ENCODE results near the gene NELFB. TPM values are rescaled to one million over a fixed set of nuclear protein-coding genes. Genes with fewer than 3 reads are reported as not detected.

The NELFB gene
- total RNA-seq, 1 experiment from 2014 or later, result 71.7 TPM

- no peaks in the 10 kb centered on the region; the same call in 1 of the 2 replicates for H3K27me3 Mint-ChIP-seq (ENCODE audit: low read depth)
- no peak within 1 kb of the TSS for H3K23ac ChIP-seq (ENCODE audit: insufficient read length, low read depth, low read length)
- no peaks in the 10 kb centered on the region for H3K79me2 ChIP-seq (ENCODE audit: insufficient read depth, low read length)
- H3K9me3 ChIP-seq (ENCODE audit: control insufficient read depth, low read depth, low read length), result no peaks in the 10 kb centered on the region
- peak within 1 kb of the TSS; percentile 75 for H3K4me2 ChIP-seq (ENCODE audit: insufficient read depth, insufficient read length, low read length)
- peak within 1 kb of the TSS; percentile 64 for H3K9ac ChIP-seq (ENCODE audit: extremely low read depth, insufficient read length, low read length)
- no peak within 1 kb of the TSS; a peak in 1 of 7 replicates for H3K27ac Mint-ChIP-seq
- H3K4me1 ChIP-seq (ENCODE audit: insufficient read depth, low read length), result no peaks in the 10 kb centered on the region
- H3T11ph ChIP-seq (ENCODE audit: low read length), result no peak within 1 kb of the TSS
- no peak within 1 kb of the TSS for H2BK15ac ChIP-seq (ENCODE audit: low read depth, low read length)
- no peaks in the 10 kb centered on the region for H3K27me3 ChIP-seq (ENCODE audit: insufficient read depth, low read length)
- peaks cover 18% of the 10 kb centered on the region for H3K23me2 ChIP-seq (ENCODE audit: insufficient read length, low read depth, low read length, poor library complexity, severe bottlenecking)
- no peak within 1 kb of the TSS for H2BK5ac ChIP-seq (ENCODE audit: insufficient read length, low read length)
- no peak for DNase-seq
- no peak within 1 kb of the TSS for H3K4ac ChIP-seq (ENCODE audit: low read depth, low read length)
- no peaks in the 10 kb centered on the region for H3K36me3 Mint-ChIP-seq (ENCODE audit: insufficient read depth in 1 of 3, low read depth in 3 of 3)
- H3K14ac ChIP-seq (ENCODE audit: insufficient read depth, low read length), result no peak within 1 kb of the TSS
- H3K9me3 Mint-ChIP-seq, result no peaks in the 10 kb centered on the region
- H3K79me1 ChIP-seq (ENCODE audit: insufficient read depth, low read depth, low read length, poor library complexity, severe bottlenecking), result no peaks in the 10 kb centered on the region
- H2BK120ac ChIP-seq (ENCODE audit: low read depth, low read length, poor library complexity, severe bottlenecking), result no peak within 1 kb of the TSS
- H4K5ac ChIP-seq (ENCODE audit: insufficient read length, low read depth, low read length), result no peak within 1 kb of the TSS
- no peak within 1 kb of the TSS for H2BK12ac ChIP-seq (ENCODE audit: insufficient read length, low read depth, low read length)
- H3K27ac ChIP-seq (ENCODE audit: insufficient read length, low read depth, low read length), result no peak within 1 kb of the TSS
- no peak within 1 kb of the TSS for H3K18ac ChIP-seq (ENCODE audit: insufficient read length, low read depth, low read length)
- H4K20me1 ChIP-seq (ENCODE audit: control insufficient read depth, insufficient read depth, insufficient read length), result no peaks in the 10 kb centered on the region
- H2AK5ac ChIP-seq (ENCODE audit: insufficient read length, low read length), result no peak within 1 kb of the TSS
- H3K4me1 Mint-ChIP-seq, result peaks cover 2 to 5% of the 10 kb centered on the region in 2 experiments
- no peak within 1 kb of the TSS for H2AFZ ChIP-seq (ENCODE audit: low read length)
- no peak for TF ChIP-seq CTCF (conservative IDR thresholded peaks at IDR 0.05)
- no peak within 1 kb of the TSS for H3K56ac ChIP-seq (ENCODE audit: insufficient read length, low read depth, low read length)
- no peak within 1 kb of the TSS for H4K91ac ChIP-seq (ENCODE audit: insufficient read length, low read depth, low read length)
- peak within 1 kb of the TSS; percentile 66 to 83 for H3K4me3 Mint-ChIP-seq
- no CpG with 5 or more reads among the region's 23 CpGs for WGBS (ENCODE audit: extremely low coverage, insufficient read length, low lambda C conversion rate)
- H4K8ac ChIP-seq (replicated peaks; ENCODE audit: insufficient read length, low read depth, low read length), result no peak within 1 kb of the TSS
- no peak within 1 kb of the TSS for H2BK20ac ChIP-seq (ENCODE audit: low read depth, low read length, poor library complexity, severe bottlenecking)
Observed at GRCh38 chr9:137224830-137225694, 30.1 kb upstream of the NELFB start, which contains the start of gene CYSRT1. TSS of gene CYSRT1 (plus strand) at chr9:137225174. CDS start at chr9:137225622, 448 bp downstream.

Data from H9 (cell line).